HL-60 (cell line): ENCODE data around the gene SETBP1.

Experiments used
- DNase-seq, 2 experiments: peaks; one replicate each; pipeline ENCODE4 v3.0.0-alpha.2; 2010 to 2020; ENCODE audit warnings: low read depth in 1 of 2, low spot score in 1 of 2
- H3K27ac ChIP-seq: fragments of 250-450 bp; sonication (Bioruptor Pico); replicated peaks from 2 replicates; pipeline ENCODE4 v1.5.1; 2020; ENCODE audit warnings: mild to moderate bottlenecking, moderate library complexity
- H3K27me3 ChIP-seq: fragments of 250-450 bp; sonication (Bioruptor Pico); 2 replicates; pipeline ENCODE4 v1.5.1; 2021; ENCODE audit warnings: mild to moderate bottlenecking, moderate library complexity; ENCODE audit not compliant: insufficient read depth, poor library complexity, severe bottlenecking
- H3K4me3 ChIP-seq: replicated peaks from 2 replicates; pipeline ENCODE4 v1.5.1; 2011; ENCODE audit warnings: mild to moderate bottlenecking, control low read depth, low read length; ENCODE audit not compliant: insufficient read depth
- CTCF ChIP-seq: IDR thresholded peaks from one replicate; pipeline ENCODE4 v1.5.1; 2011; ENCODE audit warnings: low read length, control low read depth, inconsistent platforms; ENCODE audit not compliant: insufficient read depth
- GABPA ChIP-seq: IDR thresholded peaks from 2 replicates; pipeline ENCODE4 v1.6.1; 2012; ENCODE audit warnings: low read depth
- POLR2AphosphoS5 ChIP-seq: IDR thresholded peaks from 2 replicates; pipeline ENCODE4 v1.6.1; 2012; ENCODE audit warnings: low read depth
- REST ChIP-seq: IDR thresholded peaks from 2 replicates; pipeline ENCODE4 v1.6.1; 2012; ENCODE audit warnings: low read depth; ENCODE audit not compliant: insufficient replicate concordance
- SPI1 ChIP-seq: IDR thresholded peaks from 2 replicates; pipeline ENCODE4 v1.6.1; 2012; ENCODE audit warnings: low read depth, mild to moderate bottlenecking, borderline replicate concordance

SETBP1 gene

GRCh38 chr18:44761812-44762211, 81.1 kb downstream of the SETBP1 start:
- no peak overlapping the region for H3K27ac ChIP-seq
- H3K4me3 ChIP-seq, result no peak overlapping the region
- no peak for DNase-seq
- TF ChIP-seq SPI1, result no peak
- TF ChIP-seq CTCF, result no peak
- TF ChIP-seq POLR2AphosphoS5, result no peak
- TF ChIP-seq GABPA, result no peak
- TF ChIP-seq REST, result no peak
- peaks cover 2% of the 10 kb centered on the region for H3K27me3 ChIP-seq

GRCh38 chr18:44763327-44763726, 82.6 kb downstream of the SETBP1 start:
- TF ChIP-seq REST, result no peak
- no peak for TF ChIP-seq SPI1
- TF ChIP-seq POLR2AphosphoS5, result no peak
- Histone ChIP-seq H3K27ac (no peak overlapping the region), H3K27me3 (peaks cover 7% of the 10 kb centered on the region), H3K4me3 (no peak overlapping the region)
- DNase-seq, result no peak

GRCh38 chr18:44764863-44765262, 84.2 kb downstream of the SETBP1 start:
- TF ChIP-seq GABPA, result no peak
- no peak for TF ChIP-seq SPI1
- TF ChIP-seq REST, result no peak
- TF ChIP-seq POLR2AphosphoS5, result no peak
- TF ChIP-seq CTCF, result no peak
- Histone ChIP-seq H3K27ac (no peak overlapping the region), H3K4me3 (no peak overlapping the region), H3K27me3 (peaks cover 5% of the 10 kb centered on the region)
- DNase-seq, result no peak

GRCh38 chr18:44765456-44765855, 84.8 kb downstream of the SETBP1 start:
- no peak for DNase-seq
- no peak overlapping the region for H3K4me3 ChIP-seq
- no peak overlapping the region for H3K27ac ChIP-seq
- peaks cover 5% of the 10 kb centered on the region for H3K27me3 ChIP-seq
- TF ChIP-seq CTCF (no peak), GABPA (no peak), SPI1 (no peak), REST (no peak), POLR2AphosphoS5 (no peak)
